HEK293 (cell line): Measurements from ENCODE around the gene TTLL9.

Experiments used
- CTCF ChIP-seq: fragments of 450-650 bp; formaldehyde crosslinking; IDR thresholded peaks from 2 replicates; pipeline ENCODE4 v1.5.1; 2016; ENCODE audit warnings: missing biosample characterization, missing genetic modification characterization
- KLF16 ChIP-seq: fragments of 450-650 bp; formaldehyde crosslinking; IDR thresholded peaks from 2 replicates; pipeline ENCODE4 v1.5.1; 2017; ENCODE audit warnings: missing biosample characterization, missing genetic modification characterization
- WT1 ChIP-seq: fragments of 450-650 bp; formaldehyde crosslinking; IDR thresholded peaks from 2 replicates; pipeline ENCODE4 v1.5.1; 2016; ENCODE audit warnings: missing biosample characterization, missing genetic modification characterization
- YY1 ChIP-seq: fragments of 450-650 bp; formaldehyde crosslinking; IDR thresholded peaks from 2 replicates; pipeline ENCODE4 v1.5.1; 2018; ENCODE audit warnings: missing biosample characterization, missing genetic modification characterization
- ZNF169 ChIP-seq: fragments of 450-650 bp; formaldehyde crosslinking; IDR thresholded peaks from 2 replicates; pipeline ENCODE4 v1.5.1; 2016; ENCODE audit warnings: missing biosample characterization, missing genetic modification characterization
- ZNF274 ChIP-seq, 2 experiments: fragments of 200-500 bp in 1 of 2; fragments of 450-650 bp in 1 of 2; sonication (Bioruptor generic) in 1 of 2; formaldehyde crosslinking in 1 of 2; IDR thresholded peaks; 2 replicates each; pipeline versions ENCODE4 v1.5.1 to v1.6.1; 2014 to 2016; ENCODE audit warnings: borderline replicate concordance in 1 of 2, inconsistent platforms in 1 of 2, low read length in 1 of 2, missing biosample characterization in 1 of 2, missing genetic modification characterization in 1 of 2
- ZNF558 ChIP-seq: fragments of 450-650 bp; formaldehyde crosslinking; IDR thresholded peaks from 2 replicates; pipeline ENCODE4 v1.5.1; 2016; ENCODE audit warnings: missing biosample characterization, missing genetic modification characterization
- ZNF747 ChIP-seq: fragments of 450-650 bp; formaldehyde crosslinking; IDR thresholded peaks from 2 replicates; pipeline ENCODE4 v1.5.1; 2016; ENCODE audit warnings: missing biosample characterization, missing genetic modification characterization
- ZSCAN23 ChIP-seq: fragments of 450-650 bp; formaldehyde crosslinking; IDR thresholded peaks from 2 replicates; pipeline ENCODE4 v1.5.1; 2016; ENCODE audit warnings: missing biosample characterization, missing genetic modification characterization
- TF ChIP-seq, protein P1 (sequence below): fragments of 450-650 bp; formaldehyde crosslinking; conservative IDR thresholded peaks from 2 replicates; pipeline ENCODE4 v1.5.1; 2016; ENCODE audit warnings: low read depth, missing biosample characterization, missing genetic modification characterization
- TF ChIP-seq, protein P2 (sequence below): fragments of 450-650 bp; formaldehyde crosslinking; IDR thresholded peaks from 2 replicates; pipeline ENCODE4 v1.5.1; 2016; ENCODE audit warnings: missing biosample characterization, missing genetic modification characterization
- TF ChIP-seq, protein P3 (sequence below): fragments of 450-650 bp; formaldehyde crosslinking; IDR thresholded peaks from 2 replicates; pipeline ENCODE4 v1.5.1; 2016; ENCODE audit warnings: missing biosample characterization, missing genetic modification characterization, borderline replicate concordance

DNA sequence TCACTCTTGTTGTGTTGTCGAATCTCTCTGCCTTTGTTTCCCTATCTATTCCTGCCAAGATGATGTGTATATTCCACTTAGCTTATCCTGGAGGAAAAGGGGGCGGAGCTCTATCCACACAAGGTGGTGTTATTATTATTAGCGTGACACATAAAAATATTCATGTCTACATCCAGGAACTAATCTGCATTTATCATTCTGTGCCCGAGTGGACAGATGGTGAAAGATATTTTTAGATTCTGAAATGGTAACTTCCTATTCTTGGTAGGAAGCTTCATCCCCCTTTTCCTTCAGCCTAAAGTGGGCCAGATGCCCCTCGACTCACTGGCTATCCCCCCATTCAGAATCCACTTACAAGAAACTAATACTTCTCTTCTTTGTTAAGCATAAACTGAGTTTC, 99.6 kb downstream of the TTLL9 start:
- TF ChIP-seq ZNF274 (IDR thresholded peaks at IDR 0.05; ENCODE audit: low read length) (no peak), ZNF274 (tag by site-specific recombination; IDR thresholded peaks at IDR 0.05; ENCODE audit: borderline replicate concordance) (no peak), CTCF (tag by site-specific recombination) (no peak), ZSCAN23 (tag by site-specific recombination) (no peak), ZNF747 (no peak), ZNF558 (tag by site-specific recombination) (no peak), KLF16 (tag by site-specific recombination) (no peak), WT1 (tag by site-specific recombination) (no peak), YY1 (tag by site-specific recombination) (no peak), ZNF169 (tag by site-specific recombination) (no peak)
- TF ChIP-seq, protein P1, sequence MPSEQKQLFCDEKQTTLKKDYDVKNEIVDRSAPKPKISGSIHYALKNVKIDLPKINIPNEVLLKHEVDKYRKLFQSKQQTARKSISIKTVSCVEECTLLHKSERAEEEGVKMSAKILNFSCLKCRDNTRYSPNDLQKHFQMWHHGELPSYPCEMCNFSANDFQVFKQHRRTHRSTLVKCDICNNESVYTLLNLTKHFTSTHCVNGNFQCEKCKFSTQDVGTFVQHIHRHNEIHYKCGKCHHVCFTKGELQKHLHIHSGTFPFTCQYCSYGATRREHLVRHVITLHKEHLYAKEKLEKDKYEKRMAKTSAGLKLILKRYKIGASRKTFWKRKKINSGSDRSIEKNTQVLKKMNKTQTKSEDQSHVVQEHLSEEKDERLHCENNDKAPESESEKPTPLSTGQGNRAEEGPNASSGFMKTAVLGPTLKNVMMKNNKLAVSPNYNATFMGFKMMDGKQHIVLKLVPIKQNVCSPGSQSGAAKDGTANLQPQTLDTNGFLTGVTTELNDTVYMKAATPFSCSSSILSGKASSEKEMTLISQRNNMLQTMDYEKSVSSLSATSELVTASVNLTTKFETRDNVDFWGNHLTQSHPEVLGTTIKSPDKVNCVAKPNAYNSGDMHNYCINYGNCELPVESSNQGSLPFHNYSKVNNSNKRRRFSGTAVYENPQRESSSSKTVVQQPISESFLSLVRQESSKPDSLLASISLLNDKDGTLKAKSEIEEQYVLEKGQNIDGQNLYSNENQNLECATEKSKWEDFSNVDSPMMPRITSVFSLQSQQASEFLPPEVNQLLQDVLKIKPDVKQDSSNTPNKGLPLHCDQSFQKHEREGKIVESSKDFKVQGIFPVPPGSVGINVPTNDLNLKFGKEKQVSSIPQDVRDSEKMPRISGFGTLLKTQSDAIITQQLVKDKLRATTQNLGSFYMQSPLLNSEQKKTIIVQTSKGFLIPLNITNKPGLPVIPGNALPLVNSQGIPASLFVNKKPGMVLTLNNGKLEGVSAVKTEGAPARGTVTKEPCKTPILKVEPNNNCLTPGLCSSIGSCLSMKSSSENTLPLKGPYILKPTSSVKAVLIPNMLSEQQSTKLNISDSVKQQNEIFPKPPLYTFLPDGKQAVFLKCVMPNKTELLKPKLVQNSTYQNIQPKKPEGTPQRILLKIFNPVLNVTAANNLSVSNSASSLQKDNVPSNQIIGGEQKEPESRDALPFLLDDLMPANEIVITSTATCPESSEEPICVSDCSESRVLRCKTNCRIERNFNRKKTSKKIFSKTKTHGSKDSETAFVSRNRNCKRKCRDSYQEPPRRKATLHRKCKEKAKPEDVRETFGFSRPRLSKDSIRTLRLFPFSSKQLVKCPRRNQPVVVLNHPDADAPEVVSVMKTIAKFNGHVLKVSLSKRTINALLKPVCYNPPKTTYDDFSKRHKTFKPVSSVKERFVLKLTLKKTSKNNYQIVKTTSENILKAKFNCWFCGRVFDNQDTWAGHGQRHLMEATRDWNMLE (tag by site-specific recombination), result no peak
- TF ChIP-seq, protein P2, sequence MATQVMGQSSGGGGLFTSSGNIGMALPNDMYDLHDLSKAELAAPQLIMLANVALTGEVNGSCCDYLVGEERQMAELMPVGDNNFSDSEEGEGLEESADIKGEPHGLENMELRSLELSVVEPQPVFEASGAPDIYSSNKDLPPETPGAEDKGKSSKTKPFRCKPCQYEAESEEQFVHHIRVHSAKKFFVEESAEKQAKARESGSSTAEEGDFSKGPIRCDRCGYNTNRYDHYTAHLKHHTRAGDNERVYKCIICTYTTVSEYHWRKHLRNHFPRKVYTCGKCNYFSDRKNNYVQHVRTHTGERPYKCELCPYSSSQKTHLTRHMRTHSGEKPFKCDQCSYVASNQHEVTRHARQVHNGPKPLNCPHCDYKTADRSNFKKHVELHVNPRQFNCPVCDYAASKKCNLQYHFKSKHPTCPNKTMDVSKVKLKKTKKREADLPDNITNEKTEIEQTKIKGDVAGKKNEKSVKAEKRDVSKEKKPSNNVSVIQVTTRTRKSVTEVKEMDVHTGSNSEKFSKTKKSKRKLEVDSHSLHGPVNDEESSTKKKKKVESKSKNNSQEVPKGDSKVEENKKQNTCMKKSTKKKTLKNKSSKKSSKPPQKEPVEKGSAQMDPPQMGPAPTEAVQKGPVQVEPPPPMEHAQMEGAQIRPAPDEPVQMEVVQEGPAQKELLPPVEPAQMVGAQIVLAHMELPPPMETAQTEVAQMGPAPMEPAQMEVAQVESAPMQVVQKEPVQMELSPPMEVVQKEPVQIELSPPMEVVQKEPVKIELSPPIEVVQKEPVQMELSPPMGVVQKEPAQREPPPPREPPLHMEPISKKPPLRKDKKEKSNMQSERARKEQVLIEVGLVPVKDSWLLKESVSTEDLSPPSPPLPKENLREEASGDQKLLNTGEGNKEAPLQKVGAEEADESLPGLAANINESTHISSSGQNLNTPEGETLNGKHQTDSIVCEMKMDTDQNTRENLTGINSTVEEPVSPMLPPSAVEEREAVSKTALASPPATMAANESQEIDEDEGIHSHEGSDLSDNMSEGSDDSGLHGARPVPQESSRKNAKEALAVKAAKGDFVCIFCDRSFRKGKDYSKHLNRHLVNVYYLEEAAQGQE, result no peak
- TF ChIP-seq, protein P3, sequence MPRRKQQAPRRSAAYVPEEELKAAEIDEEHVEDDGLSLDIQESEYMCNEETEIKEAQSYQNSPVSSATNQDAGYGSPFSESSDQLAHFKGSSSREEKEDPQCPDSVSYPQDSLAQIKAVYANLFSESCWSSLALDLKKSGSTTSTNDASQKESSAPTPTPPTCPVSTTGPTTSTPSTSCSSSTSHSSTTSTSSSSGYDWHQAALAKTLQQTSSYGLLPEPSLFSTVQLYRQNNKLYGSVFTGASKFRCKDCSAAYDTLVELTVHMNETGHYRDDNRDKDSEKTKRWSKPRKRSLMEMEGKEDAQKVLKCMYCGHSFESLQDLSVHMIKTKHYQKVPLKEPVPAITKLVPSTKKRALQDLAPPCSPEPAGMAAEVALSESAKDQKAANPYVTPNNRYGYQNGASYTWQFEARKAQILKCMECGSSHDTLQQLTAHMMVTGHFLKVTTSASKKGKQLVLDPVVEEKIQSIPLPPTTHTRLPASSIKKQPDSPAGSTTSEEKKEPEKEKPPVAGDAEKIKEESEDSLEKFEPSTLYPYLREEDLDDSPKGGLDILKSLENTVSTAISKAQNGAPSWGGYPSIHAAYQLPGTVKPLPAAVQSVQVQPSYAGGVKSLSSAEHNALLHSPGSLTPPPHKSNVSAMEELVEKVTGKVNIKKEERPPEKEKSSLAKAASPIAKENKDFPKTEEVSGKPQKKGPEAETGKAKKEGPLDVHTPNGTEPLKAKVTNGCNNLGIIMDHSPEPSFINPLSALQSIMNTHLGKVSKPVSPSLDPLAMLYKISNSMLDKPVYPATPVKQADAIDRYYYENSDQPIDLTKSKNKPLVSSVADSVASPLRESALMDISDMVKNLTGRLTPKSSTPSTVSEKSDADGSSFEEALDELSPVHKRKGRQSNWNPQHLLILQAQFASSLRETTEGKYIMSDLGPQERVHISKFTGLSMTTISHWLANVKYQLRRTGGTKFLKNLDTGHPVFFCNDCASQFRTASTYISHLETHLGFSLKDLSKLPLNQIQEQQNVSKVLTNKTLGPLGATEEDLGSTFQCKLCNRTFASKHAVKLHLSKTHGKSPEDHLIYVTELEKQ (tag by site-specific recombination), result no peak
